ENCODE measurements around the gene UBAP2.

The UBAP2 gene

DNA sequence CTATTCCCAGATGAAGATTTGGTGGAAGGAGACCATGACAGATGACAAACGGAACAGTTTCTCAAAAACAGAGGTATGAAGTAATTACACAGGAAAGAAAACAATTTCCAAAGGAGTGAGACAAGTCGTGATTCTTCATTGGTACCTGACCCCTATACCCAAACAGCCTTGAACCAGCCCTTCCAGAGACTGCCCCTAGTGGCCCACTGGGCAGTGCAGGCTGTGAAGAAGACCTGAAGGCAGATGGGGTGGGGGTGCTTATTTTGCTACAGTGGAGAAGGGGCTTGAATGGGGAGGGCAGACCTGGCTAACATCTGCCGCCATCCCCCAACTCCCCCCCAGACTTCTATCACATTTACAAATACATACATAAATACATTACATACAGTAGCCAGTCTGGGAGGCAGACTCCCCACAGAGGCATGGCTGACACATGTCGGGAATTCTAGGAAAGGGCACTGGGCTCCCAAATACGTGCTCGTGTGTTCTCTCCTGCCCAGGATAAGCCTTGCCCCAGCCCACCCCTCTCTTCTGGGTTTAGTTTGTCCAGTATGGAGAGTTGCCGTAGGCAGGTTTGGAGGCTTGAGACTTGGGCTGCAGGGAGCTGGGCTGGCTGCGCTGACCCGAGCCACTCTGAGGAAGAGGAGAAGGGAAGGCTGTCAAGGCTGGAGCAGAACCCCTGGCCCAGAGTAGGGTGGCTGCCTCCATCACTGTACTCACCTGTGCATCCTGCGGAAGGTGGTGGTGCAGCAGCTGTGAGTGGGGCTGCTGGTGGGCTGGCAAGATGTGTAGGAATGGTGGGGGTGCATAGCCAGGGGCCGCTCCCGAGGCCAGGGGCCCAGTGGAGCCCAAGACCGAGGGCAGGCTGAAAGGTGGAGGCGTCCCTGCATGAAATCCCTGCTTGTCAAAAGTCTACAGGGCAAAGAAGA is 126.5 kb downstream of the UBAP2 start:
- DNase-seq (ENCODE audit: low read depth), result no peak

DNA sequence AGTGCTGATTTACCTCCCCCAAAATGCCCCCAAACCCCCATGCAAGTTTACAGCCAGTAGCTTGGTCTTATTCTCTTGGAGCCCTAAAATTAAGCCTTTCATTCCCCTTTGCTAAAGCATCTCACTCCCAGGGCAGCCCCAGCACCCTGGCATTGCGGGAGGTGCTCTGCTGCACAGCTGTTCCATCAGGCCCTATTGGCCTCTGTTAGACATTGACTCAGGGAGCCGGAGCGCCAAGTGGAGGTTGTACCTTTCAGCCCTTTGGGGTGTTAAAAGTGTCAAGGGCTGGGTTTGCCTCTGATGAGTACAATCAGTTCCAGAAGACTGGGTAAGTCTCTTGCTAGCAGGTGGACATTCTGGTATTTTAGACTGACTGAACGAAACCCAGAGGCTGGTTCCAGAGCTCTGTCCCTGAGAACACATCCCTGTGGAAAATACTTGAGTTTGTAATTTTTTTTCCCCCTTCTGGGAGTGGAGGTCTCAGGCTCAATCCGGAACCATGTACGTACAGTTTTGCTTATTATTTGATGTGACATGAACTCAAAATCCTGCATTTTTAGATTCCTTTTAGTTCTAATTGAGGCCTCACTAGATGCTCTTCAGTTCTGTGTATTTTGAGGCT is 129.3 kb downstream of the UBAP2 start:
- DNase-seq (ENCODE audit: low read depth), result no peak

DNA sequence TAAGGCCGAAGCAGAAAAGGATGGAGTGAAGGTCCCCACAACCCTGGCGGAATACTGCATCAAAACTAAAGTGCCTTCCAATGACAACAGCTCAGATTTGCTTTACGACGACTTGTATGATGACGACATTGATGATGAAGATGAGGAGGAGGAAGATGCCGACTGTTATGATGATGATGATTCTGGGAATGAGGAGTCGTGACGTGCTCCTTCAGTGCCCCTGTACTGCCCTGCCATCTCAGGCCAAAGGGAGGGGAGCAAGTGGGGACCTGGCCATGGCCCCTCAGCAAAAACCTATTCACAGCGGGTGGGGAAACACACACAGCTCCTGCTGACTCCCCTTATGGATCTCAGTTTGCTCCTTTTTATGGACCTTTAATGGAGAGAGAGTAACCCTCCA is 131.7 kb downstream of the UBAP2 start:
- no peak for DNase-seq (ENCODE audit: low read depth)

DNA sequence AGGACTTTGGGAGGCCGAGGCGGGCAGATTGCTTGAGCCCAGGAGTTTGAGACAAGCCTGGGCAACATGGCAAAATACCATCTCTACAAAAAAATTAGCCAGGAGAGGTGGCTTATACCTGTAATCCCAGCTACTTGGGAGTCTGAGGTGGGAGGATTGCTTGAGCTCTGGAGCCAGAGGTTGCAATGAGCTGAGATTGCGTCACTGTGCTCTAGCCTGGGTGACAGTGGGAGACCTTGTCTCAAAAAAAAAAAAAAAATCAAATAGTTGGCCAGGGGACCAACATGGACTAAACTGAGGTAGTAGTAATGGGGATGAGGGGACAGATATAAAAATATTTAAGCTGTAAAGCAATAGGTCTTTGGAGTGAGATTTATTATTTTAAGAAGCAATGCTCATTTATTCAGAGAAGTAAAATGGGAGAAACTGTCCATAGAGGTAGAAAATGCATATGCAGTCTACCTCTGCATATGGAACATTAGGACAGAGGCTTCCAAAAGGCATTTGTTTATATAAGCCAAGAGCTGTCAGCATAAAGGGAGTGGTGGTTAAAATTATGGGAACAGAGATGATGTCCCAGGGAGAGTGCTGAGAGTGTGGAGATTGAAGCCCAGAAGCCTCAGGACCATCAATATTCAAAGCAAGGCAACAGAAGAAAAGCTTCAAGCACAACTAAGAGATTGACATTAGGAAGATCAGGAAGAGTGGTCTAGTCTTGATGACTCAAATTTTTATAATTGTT is 133.6 kb downstream of the UBAP2 start:
- DNase-seq (ENCODE audit: low read depth), result no peak

DNA sequence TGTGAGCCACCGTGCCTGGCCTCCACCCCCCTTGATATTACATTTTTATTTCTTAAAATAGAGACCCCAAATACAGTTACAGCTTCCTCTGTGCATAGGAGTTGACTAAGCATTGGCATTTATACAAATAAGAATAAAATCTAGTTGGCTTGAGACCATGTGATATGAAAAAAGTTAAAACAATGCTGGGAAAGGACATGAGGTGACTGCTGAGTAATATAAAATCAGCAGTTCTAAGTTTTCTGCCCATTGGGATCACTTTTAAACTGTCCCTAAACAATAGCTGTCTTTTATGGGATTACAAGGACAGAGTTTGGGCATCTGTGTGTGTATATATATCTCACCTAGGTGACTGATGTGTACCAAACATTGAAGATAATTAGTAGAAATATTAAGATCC is 135.1 kb downstream of the UBAP2 start:
- no peak for DNase-seq (ENCODE audit: low read depth)

DNA sequence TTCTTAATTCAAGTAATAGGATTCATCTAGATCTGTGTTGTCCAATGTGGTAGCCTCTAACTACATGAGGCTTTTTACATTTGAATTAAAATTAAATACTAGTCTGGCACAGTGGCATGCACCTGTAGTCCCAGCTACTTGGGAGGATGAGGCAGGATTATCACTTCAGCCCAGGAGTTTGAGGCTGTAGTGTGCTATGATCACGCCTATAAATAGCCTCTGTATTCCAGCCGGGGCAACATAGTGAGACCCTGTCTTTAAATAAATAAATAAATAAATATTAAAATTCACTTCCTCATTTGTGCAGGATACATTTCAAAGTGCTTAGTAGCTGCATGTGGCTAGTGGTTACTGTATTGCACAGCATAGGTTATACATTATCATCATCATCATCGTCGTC is 139.9 kb downstream of the UBAP2 start:
- DNase-seq (ENCODE audit: low read depth), result no peak

DNA sequence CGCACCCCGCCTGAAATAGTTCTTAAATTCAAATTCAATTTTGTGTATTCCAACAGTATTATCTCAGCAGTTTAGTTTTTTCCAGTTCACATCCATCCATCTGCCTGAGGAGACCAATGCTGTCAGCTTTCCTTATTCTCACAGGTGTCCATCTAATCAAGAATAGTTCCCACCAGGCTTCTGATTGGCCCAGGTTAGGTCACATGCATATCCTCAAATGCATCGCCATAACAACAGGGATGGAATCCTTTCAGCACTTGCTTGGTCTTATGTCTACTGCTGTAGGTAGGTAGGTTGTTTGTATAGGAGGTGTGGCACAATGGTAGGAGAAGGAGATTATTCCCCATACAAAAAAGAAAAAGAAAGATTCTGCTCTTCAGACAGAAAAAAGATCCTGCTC is 140.6 kb downstream of the UBAP2 start:
- no peak for DNase-seq (ENCODE audit: low read depth)

DNA sequence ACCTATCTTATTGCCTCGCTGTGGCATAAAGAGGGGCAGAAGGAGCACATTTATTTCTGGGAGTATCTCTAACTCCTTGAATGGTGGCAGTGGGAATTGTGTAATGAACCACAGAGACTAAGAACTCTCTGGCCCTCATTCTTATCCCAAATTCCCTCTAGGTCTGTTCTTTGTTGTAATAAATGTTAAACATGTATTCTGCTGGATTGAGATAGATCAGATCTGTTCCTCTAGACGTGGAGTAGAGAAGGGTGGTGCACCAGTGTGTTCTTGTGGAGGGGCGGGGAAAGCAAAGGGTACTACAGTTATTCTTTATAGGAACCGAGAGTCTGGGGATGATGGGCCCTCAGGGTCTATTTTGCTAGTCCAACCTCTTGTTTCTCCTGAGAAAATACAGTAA is 141.3 kb downstream of the UBAP2 start:
- DNase-seq (ENCODE audit: low read depth), result no peak

DNA sequence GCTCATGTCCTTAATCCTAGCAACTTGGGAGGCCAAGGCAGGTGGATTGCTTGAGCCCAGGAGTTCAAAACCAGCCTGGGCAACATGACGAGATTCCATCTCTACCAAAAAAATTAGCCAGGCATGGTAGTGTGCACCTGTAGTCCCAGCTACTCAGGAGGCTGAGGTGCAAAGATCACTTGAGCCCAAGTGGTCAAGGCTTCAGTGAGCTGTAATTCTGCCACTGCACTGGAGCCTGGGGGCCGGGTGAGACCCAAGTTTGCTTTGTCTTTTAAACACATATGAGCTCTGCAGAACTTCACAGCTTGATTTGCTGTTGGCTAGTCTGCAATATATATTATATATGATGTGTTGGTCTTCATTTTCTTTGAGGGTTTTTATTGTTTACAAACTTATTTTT is 141.9 kb downstream of the UBAP2 start:
- no peak for DNase-seq (ENCODE audit: low read depth)

DNA sequence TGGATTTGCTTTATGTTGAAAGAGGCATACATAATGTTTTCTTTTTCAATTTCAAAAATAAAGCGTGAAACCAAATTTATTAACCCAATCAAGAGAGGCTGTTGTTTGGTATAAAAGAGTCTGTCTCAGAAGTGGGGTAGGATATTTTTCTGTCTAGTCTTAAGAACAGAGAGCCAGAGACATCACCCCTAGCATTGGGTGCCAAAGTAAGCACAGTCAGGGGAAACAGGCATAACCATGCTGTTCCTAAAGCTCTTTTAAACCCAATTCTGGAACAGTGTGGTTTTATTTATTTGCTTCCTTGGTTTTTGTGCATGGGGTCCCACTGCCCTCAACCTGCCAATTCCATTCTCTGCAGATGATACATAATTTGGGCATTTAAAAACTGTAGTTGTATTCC is 143.6 kb downstream of the UBAP2 start:
- DNase-seq (ENCODE audit: low read depth), result no peak

DNA sequence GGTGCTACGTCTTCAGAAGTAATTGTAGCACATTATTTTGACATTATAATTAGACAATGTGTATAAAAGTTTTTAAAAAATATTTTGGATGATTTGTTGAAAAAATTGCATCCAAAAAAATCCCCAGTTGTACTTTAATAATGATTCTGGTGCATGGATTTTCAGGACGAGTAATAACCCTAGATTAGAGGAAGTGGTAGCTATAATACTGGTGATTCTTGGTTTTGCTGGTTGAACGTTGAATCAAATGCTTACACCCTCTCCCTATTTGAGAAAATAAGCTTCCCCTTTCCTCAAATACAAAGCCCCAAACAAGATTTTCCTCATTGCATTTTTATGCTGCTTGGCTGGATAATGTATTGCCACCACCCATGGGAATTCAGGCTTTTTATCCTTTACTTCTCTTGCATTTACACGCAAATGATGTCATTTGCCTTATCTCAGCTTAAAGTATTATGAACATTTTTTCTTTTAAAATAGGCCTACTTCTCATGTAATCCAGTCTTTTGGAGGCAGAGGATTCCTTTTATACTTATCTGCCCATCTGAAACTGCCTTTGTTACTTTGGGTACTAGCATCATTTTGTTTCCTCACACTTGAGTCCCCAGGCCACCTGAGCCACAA is 145.4 kb downstream of the UBAP2 start:
- DNase-seq (ENCODE audit: low read depth), result no peak

DNA sequence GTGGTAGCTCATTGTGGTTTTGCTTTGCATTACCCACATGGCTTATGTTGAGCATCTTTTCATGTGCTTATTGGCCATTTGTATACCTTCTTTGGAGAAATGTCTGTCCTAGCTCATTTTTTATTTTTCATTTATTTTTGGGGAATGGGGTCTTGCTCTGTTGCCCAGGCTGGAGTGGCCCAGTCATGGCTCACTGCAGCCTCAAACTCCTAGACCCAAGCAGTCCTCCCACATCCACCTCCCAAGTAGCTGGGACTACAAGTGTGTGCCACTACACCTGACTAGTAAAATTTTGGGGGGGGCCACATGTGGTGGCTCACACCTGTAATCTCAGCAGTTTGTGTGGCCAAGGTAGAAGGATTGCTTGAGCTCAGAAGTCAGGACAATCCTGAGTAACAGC is 154.4 kb downstream of the UBAP2 start:
- DNase-seq (ENCODE audit: low read depth), result no peak

DNA sequence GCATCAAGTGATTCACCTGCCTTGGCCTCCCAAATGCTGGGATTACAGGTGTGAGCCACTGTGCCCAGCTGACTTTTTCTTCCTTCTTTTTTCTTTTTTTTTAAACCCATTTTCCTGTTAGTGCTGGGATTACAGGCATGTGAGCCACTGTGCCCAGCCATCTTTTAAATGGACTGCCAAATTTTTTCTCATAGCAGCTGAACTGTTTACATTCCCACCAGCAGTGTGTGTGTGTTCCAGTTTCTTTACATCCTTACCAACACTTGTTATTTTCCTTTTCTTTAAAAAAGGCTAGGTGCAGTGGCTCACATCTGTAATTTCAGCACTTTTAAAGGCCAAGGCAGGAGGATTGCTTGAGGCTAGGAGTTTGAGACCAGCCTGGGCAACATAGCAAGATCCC is 154.8 kb downstream of the UBAP2 start:
- no peak for DNase-seq (ENCODE audit: low read depth)

DNA sequence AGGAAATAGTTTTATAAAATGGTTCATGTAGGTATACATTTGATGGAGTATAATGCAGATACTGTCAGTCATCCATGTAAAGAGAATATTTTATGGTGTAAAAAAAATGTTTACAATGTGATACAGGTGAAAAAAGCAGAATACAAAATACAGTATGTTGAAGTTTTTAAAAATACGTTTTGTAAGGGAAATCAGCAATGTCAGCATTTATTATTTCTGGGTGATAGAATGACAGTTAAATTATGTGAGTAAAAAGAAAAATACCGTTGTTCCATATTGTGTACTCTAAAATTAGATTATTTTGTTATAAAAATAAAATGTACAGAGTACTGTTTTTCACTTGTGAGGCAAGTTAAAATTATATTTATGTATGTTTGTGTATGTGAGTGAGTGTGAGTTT is 162.7 kb downstream of the UBAP2 start:
- DNase-seq (ENCODE audit: low read depth), result no peak

DNA sequence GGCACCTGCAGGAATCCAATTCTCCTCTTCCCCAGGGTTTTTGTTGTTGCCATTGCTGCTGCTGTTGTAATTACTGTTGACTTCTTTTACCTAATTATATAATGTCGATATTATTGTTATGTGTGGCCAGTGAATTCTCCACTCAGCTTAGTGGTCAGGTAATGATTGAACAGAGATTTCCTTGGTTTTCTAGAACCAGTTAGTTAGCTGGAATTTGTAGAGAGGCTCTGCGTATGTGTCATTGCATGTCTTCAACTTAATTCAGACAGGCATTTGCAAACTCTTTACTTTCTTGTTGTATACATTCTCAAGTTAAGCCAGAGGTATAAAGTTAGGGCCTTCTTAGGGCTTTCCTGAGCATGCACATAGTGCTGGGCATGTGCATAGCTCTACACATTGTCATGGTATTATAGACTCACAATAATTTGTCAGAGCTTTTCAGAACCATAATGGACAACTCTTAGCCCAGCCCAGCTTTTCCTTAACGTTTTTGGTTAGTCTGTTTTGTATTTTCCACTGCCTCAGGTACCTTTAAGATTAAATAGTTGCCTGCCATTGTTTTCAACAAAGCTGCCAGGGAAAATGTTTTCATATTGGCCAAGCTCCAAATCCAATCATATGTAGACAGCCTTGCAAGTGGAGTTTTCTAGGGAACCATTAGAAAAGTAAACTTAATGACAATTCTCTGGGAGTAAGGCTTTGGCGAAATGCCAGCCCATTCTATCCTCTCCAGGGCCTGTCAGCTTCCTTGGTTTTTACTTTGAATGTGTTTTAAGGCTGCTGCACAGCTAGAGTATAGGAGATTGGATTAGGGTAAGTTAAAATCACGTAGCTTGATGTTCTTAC is 163.6 kb downstream of the UBAP2 start:
- no peak for DNase-seq (ENCODE audit: low read depth)

DNA sequence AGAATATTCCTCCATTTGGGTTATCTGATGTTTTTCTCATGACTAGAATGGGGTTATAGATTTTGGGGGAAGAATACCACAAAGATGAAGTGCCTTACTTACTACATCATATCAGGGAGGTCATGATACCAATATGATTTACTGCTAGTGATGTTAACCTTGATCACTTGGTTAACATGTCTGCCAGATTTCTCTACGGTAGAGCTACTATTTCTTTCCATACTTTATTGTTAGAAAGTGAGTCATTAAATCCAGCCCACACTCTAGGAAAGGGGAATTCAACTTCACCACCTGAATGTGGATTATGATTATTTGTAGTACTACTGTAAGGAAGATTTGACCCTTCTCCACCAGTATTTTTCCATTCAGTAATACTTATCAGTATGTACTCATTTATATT is 167.1 kb downstream of the UBAP2 start:
- DNase-seq (ENCODE audit: low read depth), result no peak

DNA sequence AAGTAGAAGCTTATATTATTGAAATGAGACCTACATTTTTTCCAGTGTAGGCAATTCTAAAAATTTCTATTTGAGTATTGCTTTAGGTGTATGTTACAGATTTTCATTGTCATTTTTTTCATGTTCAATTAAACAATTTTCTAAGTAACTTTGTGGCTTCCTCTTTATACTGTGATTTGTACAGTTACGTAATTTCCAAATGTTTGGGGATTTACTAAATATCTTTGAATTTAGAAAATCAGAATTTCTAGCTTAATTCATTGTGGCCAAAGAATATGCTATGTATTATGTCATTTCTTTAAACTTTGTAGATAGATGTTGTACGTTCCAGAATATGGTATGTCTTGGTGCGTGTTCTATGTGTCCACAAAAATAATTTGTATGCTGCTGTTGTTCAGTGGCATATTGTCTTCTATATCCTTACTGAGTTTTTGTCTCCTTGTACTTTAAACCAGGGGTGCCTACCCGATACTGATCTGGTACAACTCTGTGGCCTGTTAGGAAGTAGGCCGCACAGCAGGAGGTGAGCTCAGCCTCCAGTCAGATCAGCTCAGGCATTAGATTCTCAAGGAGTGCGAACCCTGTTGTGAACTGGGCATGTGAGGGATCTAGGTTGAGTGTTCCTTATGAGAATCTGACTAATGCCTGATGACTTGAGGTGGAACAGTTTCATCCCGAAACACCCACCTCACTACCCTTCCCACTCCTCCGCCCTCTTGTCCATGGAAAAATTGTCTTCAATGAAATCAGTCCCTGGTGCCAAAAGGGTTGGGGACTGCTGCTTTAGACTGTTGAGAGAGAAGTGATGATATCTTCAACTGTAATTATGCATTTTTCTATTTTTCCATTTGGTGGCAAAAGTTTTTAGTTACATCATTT is 168.2 kb downstream of the UBAP2 start:
- DNase-seq (ENCODE audit: low read depth), result no peak

DNA sequence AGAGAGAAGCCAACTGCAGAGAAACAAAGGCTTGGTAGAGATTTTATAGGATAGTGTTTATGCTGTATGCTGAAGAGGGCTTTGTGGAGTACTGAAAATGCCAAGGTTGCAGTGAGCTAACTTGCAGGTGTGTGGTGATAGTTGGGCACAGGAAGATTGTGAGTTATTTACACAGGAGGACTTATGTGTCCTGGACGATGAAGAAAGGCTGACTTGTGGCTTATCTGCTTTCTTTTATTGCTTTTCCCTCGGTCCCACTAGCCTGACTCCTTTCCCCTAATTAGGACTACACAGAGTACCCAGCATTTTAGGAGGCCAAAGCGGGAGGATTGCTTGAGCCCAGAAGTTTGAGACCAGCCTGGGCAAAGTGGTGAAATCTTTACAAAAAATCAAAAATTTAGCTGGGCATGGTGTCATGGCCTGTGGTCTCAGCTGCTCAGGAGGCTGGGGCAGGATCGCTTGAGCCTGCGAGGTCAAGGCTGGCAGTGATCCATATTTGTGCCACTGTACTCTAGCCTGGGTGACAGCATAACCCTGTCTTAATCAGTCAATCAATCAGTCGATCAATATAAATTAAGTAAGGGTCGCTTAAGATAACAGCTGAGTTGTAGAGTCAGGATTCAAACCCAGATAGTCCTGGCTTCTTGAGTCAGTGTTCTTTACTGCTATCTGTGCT is 169.9 kb downstream of the UBAP2 start:
- no peak for DNase-seq (ENCODE audit: low read depth)

DNA sequence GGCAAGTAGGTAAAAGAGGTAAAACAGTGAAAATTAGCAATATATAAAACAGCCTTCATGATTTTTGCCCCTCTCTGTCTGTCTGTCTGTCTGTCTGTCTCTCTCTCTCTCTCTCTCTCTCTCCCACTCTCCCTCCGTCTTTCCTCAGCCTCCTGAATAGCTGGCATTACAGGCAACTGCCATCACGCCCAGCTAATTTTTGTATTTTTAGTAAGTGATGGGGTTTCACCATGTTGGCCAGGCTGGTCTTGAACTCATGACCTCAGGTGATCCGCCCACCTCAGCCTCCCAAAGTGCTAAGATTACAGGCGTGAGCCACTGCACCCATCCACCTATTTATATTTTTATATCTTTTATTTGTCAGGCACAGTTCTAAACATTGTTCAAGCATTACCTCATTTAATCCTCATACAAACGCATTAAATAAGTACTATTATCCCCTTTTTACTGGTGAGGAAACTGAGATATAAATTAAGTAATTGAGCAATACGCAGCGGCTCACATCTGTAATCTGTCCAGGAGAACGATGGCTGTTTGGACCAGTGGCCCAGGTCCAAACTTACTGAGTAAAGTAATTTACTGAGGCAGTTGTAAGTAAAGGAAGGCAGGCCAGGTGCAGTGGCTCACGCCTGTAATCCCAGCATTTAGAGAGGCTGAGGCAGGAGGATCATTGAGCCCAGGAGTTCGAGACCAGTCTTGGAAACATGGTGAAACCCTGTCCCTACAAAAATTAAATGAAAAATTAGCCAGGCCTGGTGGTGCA is 170.8 kb downstream of the UBAP2 start:
- no peak for DNase-seq (ENCODE audit: low read depth)

Data from T-helper 22 cell (primary cell).